Prostate gland (tissue), 2 donors: ENCODE results near the gene GASK1A. TPM values are rescaled to one million over a fixed set of nuclear protein-coding genes. Genes with fewer than 3 reads are reported as not detected.
"Not testable (repeated sequence)": the region's sequence is repeated elsewhere in the genome, so short reads cannot be mapped to it uniquely, and the experiment has no call there.

Experiments
- DNase-seq: peaks from one replicate; pipeline ENCODE4 v3.0.0-alpha.2; 2019; ENCODE audit warnings: low spot score
- H3K27ac ChIP-seq, 2 donors: fragments of 200-600 bp; sonication (generic); 2 replicates each; pipeline ENCODE4 v1.5.1; 2017 to 2019
- H3K27me3 ChIP-seq: fragments of 200-600 bp; sonication (generic); replicated peaks from 2 replicates; pipeline ENCODE4 v1.5.1; 2019; ENCODE audit not compliant: insufficient read depth
- H3K36me3 ChIP-seq, 2 donors: fragments of 200-600 bp; sonication (generic); 1 replicate in 1 of 2; 2 replicates in 1 of 2; pipeline versions ENCODE4 v1.5.1 to v1.8.1; 2017 to 2019
- H3K4me1 ChIP-seq: fragments of 200-600 bp; sonication (generic); replicated peaks from 2 replicates; pipeline ENCODE4 v1.5.1; 2019
- H3K4me3 ChIP-seq, 2 donors: fragments of 200-600 bp; sonication (generic); 2 replicates each; pipeline ENCODE4 v1.5.1; 2017 to 2019
- H3K9me3 ChIP-seq: fragments of 200-600 bp; sonication (generic); 2 replicates; pipeline ENCODE4 v1.5.1; 2017
- CTCF ChIP-seq, 4 experiments: fragments of 200-600 bp in 2 of 4; fragments of 450-650 bp in 2 of 4; sonication (generic) in 2 of 4; IDR thresholded peaks; 1 replicate in 3 of 4; 2 replicates in 1 of 4; pipeline ENCODE4 v1.5.1; 2016 to 2019; ENCODE audit warnings: antibody characterized with exemption in 4 of 4, mild to moderate bottlenecking in 2 of 4, moderate library complexity in 2 of 4
- POLR2A ChIP-seq: fragments of 450-650 bp; IDR thresholded peaks from one replicate; pipeline ENCODE4 v1.6.1; 2016; ENCODE audit warnings: antibody characterized with exemption, mild to moderate bottlenecking
- POLR2AphosphoS5 ChIP-seq: sonication (generic); formaldehyde crosslinking; IDR thresholded peaks from one replicate; pipeline ENCODE4 v1.6.1; 2017; ENCODE audit warnings: antibody characterized with exemption
- WGBS: methylation state at CpG from one replicate; pipeline ENCODE4 v1.1.5; 2018; 5-methylcytosine and 5-hydroxymethylcytosine counted together
- intact Hi-C: fragments of 100-400 bp; cut with DNase I; formaldehyde crosslinking; loops from one replicate; pipeline ENCODE4 v1.14.2; 2022
- total RNA-seq, 2 donors: library from RNA; depleted of rRNA; stranded (reverse); fragments of >200 nt; gene quantifications; one replicate each; pipeline ENCODE4 v1.1.0, GENCODE V29; 2016

Gene GASK1A
- total RNA-seq, 2 donors from 2014 or later: 4.7 to 17.5 TPM

GRCh38 chr3:43061101-43061895 lies 82.2 kb downstream of the GASK1A start:
- 82% methylated on average over 8 of the region's 8 CpGs for WGBS
- DNase-seq: no peak
- Histone ChIP-seq H3K36me3 (no peaks in the 10 kb centered on the region), H3K27me3 (no peaks in the 10 kb centered on the region), H3K4me3 (no peak overlapping the region), H3K4me1 (no peaks in the 10 kb centered on the region), H3K9me3 (no peaks in the 10 kb centered on the region), H3K27ac (no peak overlapping the region)
- TF ChIP-seq POLR2AphosphoS5: no peak
- no peak for TF ChIP-seq CTCF (IDR thresholded peaks at IDR 0.05)
- no peak for TF ChIP-seq POLR2A
- intact Hi-C loops: no loop called here

DNA sequence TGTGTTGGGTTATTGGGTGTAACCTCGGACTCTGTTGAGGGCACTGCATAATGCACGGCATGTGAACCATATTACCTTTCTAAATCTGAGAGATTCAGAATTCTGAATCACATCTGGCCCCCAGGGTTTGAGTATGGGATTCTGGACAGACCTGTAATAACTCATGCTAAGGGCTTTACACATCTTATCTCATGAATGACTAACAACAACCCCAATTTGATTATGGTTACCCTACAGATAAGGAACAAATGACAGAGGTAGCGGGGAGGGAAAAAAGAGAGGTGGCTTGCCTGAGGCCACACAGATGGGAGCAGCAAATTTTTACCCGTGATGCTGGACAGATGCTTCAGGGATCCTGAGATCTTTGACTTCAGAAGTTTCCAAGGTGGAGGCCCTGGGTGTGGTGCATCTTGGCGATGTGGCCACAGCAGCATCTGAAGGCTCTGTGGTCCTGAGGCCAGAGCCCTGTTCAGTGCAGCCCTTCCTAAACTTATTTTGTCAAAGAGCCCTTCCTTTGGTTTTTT lies 83.0 kb downstream of the GASK1A start:
- TF ChIP-seq POLR2AphosphoS5 (no peak), POLR2A (no peak), CTCF (IDR thresholded peaks at IDR 0.05) (no peak)
- DNase-seq: no peak
- 92% methylated on average over 5 of the region's 5 CpGs for WGBS
- no peaks in the 10 kb centered on the region for H3K9me3 ChIP-seq
- H3K36me3 ChIP-seq: no peaks in the 10 kb centered on the region
- no peaks in the 10 kb centered on the region for H3K27me3 ChIP-seq
- intact Hi-C loops: no loop called here
- no peak overlapping the region for H3K27ac ChIP-seq
- H3K4me1 ChIP-seq: no peaks in the 10 kb centered on the region
- no peak overlapping the region for H3K4me3 ChIP-seq

- Histone ChIP-seq H3K27ac (no peak overlapping the region), H3K4me3 (no peak overlapping the region), H3K36me3 (no peaks in the 10 kb centered on the region), H3K27me3 (no peaks in the 10 kb centered on the region), H3K4me1 (no peaks in the 10 kb centered on the region), H3K9me3 (no peaks in the 10 kb centered on the region)
- no peak for DNase-seq
- 67% methylated on average over 8 of the region's 8 CpGs for WGBS
- intact Hi-C loops: no loop called here
- TF ChIP-seq POLR2A (no peak), CTCF (IDR thresholded peaks at IDR 0.05) (no peak), POLR2AphosphoS5 (no peak)
Measured at GRCh38 chr3:43062564-43063040, 83.5 kb downstream of the GASK1A start.

- TF ChIP-seq POLR2AphosphoS5: no peak
- no peak for TF ChIP-seq POLR2A
- no peak for TF ChIP-seq CTCF (IDR thresholded peaks at IDR 0.05)
- Histone ChIP-seq H3K4me1 (no peaks in the 10 kb centered on the region), H3K36me3 (no peaks in the 10 kb centered on the region), H3K27ac (no peak overlapping the region), H3K27me3 (no peaks in the 10 kb centered on the region), H3K9me3 (no peaks in the 10 kb centered on the region), H3K4me3 (no peak overlapping the region)
- 79% methylated on average over 5 of the region's 5 CpGs for WGBS
- DNase-seq: no peak
- intact Hi-C loops: no loop called here
Measured at GRCh38 chr3:43063114-43063513, 84.0 kb downstream of the GASK1A start.

GRCh38 chr3:43070670-43071069 lies 91.6 kb downstream of the GASK1A start:
- H3K36me3 ChIP-seq, DNase-seq, H3K27ac ChIP-seq, H3K4me3 ChIP-seq, H3K4me1 ChIP-seq, H3K27me3 ChIP-seq, intact Hi-C loops, H3K9me3 ChIP-seq: not testable (repeated sequence)
- WGBS: 97% methylated on average over 4 of the region's 5 CpGs
